ENCODE measurements around the gene CORO6.

GRCh38 chr17:29612404-29613280, 10.1 kb downstream of the CORO6 start:
- TF ChIP-seq, protein P1, sequence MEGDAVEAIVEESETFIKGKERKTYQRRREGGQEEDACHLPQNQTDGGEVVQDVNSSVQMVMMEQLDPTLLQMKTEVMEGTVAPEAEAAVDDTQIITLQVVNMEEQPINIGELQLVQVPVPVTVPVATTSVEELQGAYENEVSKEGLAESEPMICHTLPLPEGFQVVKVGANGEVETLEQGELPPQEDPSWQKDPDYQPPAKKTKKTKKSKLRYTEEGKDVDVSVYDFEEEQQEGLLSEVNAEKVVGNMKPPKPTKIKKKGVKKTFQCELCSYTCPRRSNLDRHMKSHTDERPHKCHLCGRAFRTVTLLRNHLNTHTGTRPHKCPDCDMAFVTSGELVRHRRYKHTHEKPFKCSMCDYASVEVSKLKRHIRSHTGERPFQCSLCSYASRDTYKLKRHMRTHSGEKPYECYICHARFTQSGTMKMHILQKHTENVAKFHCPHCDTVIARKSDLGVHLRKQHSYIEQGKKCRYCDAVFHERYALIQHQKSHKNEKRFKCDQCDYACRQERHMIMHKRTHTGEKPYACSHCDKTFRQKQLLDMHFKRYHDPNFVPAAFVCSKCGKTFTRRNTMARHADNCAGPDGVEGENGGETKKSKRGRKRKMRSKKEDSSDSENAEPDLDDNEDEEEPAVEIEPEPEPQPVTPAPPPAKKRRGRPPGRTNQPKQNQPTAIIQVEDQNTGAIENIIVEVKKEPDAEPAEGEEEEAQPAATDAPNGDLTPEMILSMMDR (conservative IDR thresholded peaks at IDR 0.05), result no peak
- TF ChIP-seq EZH2 (IDR thresholded peaks at IDR 0.05; ENCODE audit: low read depth), result no peak
